ENCODE measurements around the gene TCHP. TPM values are rescaled to one million over a fixed set of nuclear protein-coding genes. Genes with fewer than 3 reads are reported as not detected.
A peak's percentile ranks its signal among the peaks of the same experiment; 100 is the strongest.

Gene TCHP
- total RNA-seq, 2 donors from 2014 or later: 26.1 to 31.9 TPM

DNA sequence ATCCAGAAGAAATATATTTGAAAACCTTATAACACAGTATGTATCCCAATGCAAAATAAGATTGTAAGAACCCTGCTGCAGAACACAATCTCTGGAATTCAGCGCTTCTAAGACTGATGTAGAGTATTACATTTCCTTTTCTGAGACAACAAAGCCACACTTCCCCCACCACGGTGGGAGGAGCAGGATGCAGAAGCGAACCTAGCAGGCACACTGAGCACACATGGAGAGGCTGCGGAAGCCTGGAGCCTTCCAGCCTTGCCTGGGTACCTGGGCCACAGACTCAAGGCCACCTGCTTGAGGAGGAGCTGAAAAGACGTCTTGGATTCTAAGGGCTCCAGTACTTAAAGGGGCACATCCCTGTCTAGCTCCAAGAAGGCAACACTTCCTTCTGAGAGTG, 46.4 kb downstream of the TCHP start:
- Mint-ChIP-seq H3K36me3 (ENCODE audit: low read depth) (peaks cover 29% of the 10 kb centered on the region), H3K4me3 (no peak overlapping the region), H3K4me1 (peaks cover 22% of the 10 kb centered on the region), H3K27me3 (ENCODE audit: insufficient read depth) (no peaks in the 10 kb centered on the region), H3K27ac (peak overlapping the region; percentile 61), H3K9me3 (no peaks in the 10 kb centered on the region)
- DNase-seq: peak; percentile 89
- Histone ChIP-seq H3K4me3 (ENCODE audit: low read length) (no peak overlapping the region), H3K9me3 (ENCODE audit: control insufficient read depth, low read length) (no peaks in the 10 kb centered on the region), H3K36me3 (ENCODE audit: control insufficient read depth, insufficient read depth, low read length) (peaks cover 55% of the 10 kb centered on the region), H3K27ac (ENCODE audit: low read depth, low read length) (no peak overlapping the region), H3K27me3 (ENCODE audit: control insufficient read depth, insufficient read depth, low read length, poor library complexity, severe bottlenecking) (no peaks in the 10 kb centered on the region), H3K4me1 (ENCODE audit: control insufficient read depth, insufficient read depth, low read length) (peaks cover 4% of the 10 kb centered on the region), H3K9ac (ENCODE audit: extremely low read depth, low read length, poor library complexity, severe bottlenecking) (no peak overlapping the region)
- TF ChIP-seq, protein P1, sequence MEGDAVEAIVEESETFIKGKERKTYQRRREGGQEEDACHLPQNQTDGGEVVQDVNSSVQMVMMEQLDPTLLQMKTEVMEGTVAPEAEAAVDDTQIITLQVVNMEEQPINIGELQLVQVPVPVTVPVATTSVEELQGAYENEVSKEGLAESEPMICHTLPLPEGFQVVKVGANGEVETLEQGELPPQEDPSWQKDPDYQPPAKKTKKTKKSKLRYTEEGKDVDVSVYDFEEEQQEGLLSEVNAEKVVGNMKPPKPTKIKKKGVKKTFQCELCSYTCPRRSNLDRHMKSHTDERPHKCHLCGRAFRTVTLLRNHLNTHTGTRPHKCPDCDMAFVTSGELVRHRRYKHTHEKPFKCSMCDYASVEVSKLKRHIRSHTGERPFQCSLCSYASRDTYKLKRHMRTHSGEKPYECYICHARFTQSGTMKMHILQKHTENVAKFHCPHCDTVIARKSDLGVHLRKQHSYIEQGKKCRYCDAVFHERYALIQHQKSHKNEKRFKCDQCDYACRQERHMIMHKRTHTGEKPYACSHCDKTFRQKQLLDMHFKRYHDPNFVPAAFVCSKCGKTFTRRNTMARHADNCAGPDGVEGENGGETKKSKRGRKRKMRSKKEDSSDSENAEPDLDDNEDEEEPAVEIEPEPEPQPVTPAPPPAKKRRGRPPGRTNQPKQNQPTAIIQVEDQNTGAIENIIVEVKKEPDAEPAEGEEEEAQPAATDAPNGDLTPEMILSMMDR (conservative IDR thresholded peaks at IDR 0.05): no peak
- WGBS, 2 experiments (ENCODE audit: insufficient coverage in 1 of 2, insufficient read length in 1 of 2): 6 to 17% methylated on average over 3 to 5 of the region's 5 CpGs

DNA sequence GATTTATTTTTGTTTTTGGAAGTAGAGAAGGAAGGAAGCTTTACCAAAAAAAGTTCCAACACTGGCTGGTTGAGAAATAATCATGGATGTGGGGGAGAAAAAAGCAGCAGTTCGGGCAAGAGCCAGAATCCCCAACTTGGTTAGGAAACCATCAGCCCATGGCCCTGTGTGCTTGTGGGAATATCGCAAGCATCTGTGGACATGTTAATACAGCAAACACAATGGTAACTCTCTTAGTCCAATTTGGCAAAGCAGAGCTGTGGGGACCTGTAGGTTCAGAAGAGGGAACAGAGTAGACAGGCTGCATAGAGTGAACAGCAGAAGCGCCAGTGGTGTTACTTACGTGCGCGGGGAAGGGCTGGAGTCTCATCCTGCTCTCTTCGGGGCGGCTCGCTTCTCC, 46.8 kb downstream of the TCHP start:
- Mint-ChIP-seq H3K4me3 (no peak overlapping the region), H3K36me3 (ENCODE audit: low read depth) (peaks cover 33% of the 10 kb centered on the region), H3K27ac (peak overlapping the region; percentile 61), H3K27me3 (ENCODE audit: insufficient read depth) (no peaks in the 10 kb centered on the region), H3K9me3 (no peaks in the 10 kb centered on the region), H3K4me1 (peaks cover 24% of the 10 kb centered on the region)
- Histone ChIP-seq H3K27ac (ENCODE audit: low read depth, low read length) (no peak overlapping the region), H3K4me3 (ENCODE audit: low read length) (no peak overlapping the region), H3K4me1 (ENCODE audit: control insufficient read depth, insufficient read depth, low read length) (peaks cover 4% of the 10 kb centered on the region), H3K9ac (ENCODE audit: extremely low read depth, low read length, poor library complexity, severe bottlenecking) (no peak overlapping the region), H3K9me3 (ENCODE audit: control insufficient read depth, low read length) (no peaks in the 10 kb centered on the region), H3K27me3 (ENCODE audit: control insufficient read depth, insufficient read depth, low read length, poor library complexity, severe bottlenecking) (no peaks in the 10 kb centered on the region), H3K36me3 (ENCODE audit: control insufficient read depth, insufficient read depth, low read length) (peaks cover 59% of the 10 kb centered on the region)
- TF ChIP-seq, protein P1 (conservative IDR thresholded peaks at IDR 0.05): no peak
- DNase-seq: no peak
- 97 to 100% methylated on average over 6 to 9 of the region's 9 CpGs for WGBS, 2 experiments (ENCODE audit: insufficient coverage in 1 of 2, insufficient read length in 1 of 2)

DNA sequence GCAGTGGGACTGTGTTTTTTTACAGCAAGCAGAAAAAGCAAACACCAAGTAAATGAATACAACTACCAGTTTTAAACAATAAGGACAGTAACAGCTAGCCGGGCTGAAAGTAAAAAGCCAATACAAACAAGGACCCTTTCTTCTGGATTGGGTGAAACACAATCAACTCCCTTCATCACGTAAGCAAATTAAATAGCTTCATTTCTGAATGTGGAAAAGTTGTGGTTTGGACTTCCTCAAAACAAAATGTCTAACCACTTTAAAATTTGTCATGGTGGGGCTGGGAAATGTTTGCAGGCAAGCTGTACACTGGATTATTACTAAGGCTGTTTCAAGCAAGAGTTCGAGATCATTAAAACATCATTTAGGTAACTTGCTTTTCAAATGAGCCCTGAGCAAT, 47.4 kb downstream of the TCHP start:
- no peak overlapping the region for H3K4me3 ChIP-seq (ENCODE audit: low read length)
- no peak overlapping the region for H3K4me3 Mint-ChIP-seq
- WGBS, 2 experiments (ENCODE audit: insufficient coverage in 1 of 2, insufficient read length in 1 of 2): 92 to 100% methylated on average over 1 to 3 of the region's 3 CpGs
- H3K36me3 Mint-ChIP-seq (ENCODE audit: low read depth): peaks cover 39% of the 10 kb centered on the region
- H3K9me3 ChIP-seq (ENCODE audit: control insufficient read depth, low read length): no peaks in the 10 kb centered on the region
- H3K9me3 Mint-ChIP-seq: no peaks in the 10 kb centered on the region
- peaks cover 66% of the 10 kb centered on the region for H3K36me3 ChIP-seq (ENCODE audit: control insufficient read depth, insufficient read depth, low read length)
- TF ChIP-seq, protein P1 (conservative IDR thresholded peaks at IDR 0.05): no peak
- no peaks in the 10 kb centered on the region for H3K27me3 Mint-ChIP-seq (ENCODE audit: insufficient read depth)
- H3K4me1 Mint-ChIP-seq: peaks cover 24% of the 10 kb centered on the region
- H3K27me3 ChIP-seq (ENCODE audit: control insufficient read depth, insufficient read depth, low read length, poor library complexity, severe bottlenecking): no peaks in the 10 kb centered on the region
- no peak overlapping the region for H3K9ac ChIP-seq (ENCODE audit: extremely low read depth, low read length, poor library complexity, severe bottlenecking)
- no peak overlapping the region for H3K27ac ChIP-seq (ENCODE audit: low read depth, low read length)
- peak overlapping the region; percentile 61 for H3K27ac Mint-ChIP-seq
- DNase-seq: no peak
- H3K4me1 ChIP-seq (ENCODE audit: control insufficient read depth, insufficient read depth, low read length): peaks cover 4% of the 10 kb centered on the region
